ENCODE data around the gene OS9.

The OS9 gene

GRCh38 chr12:57749061-57749460, 55.1 kb downstream of the OS9 start:
- Mint-ChIP-seq H3K27ac (peak overlapping the region in 1 of 2 donors; percentile 31), H3K4me1 (peaks cover 85% of the 10 kb centered on the region), H3K9me3 (no peaks in the 10 kb centered on the region), H3K4me3 (no peak overlapping the region), H3K27me3 (no peaks in the 10 kb centered on the region)
- ATAC-seq (no peak), DNase-seq (no peak)

GRCh38 chr12:57750561-57751431, 56.9 kb downstream of the OS9 start:
- Mint-ChIP-seq H3K4me3 (peak overlapping the region; percentile 93 to 97), H3K27me3 (no peaks in the 10 kb centered on the region), H3K4me1 (peaks cover 77% of the 10 kb centered on the region), H3K9me3 (no peaks in the 10 kb centered on the region), H3K27ac (peak overlapping the region; percentile 97 to 98)
- ATAC-seq: no peak
- no peak for DNase-seq

- H3K27me3 Mint-ChIP-seq: no peaks in the 10 kb centered on the region
- peaks cover 75% of the 10 kb centered on the region for H3K4me1 Mint-ChIP-seq
- DNase-seq (no peak), ATAC-seq (no peak)
- no peaks in the 10 kb centered on the region for H3K9me3 Mint-ChIP-seq
- H3K27ac Mint-ChIP-seq: peak overlapping the region; percentile 97 to 98
- H3K4me3 Mint-ChIP-seq: peak overlapping the region; percentile 93 to 97
Observed at GRCh38 chr12:57751432-57751787, 57.5 kb downstream of the OS9 start.

GRCh38 chr12:57751788-57752667, 58.1 kb downstream of the OS9 start, which contains the start of gene CDK4:
Gene CDK4 (minus strand): TSS chr12:57752310. CDS start chr12:57751717, 593 bp downstream.
- ATAC-seq: peak; percentile 82
- H3K4me1 Mint-ChIP-seq: peaks cover 76% of the 10 kb centered on the region
- H3K9me3 Mint-ChIP-seq: no peaks in the 10 kb centered on the region

GRCh38 chr12:57752668-57753000, 58.7 kb downstream of the OS9 start:
- DNase-seq (no peak), ATAC-seq (no peak)
- Mint-ChIP-seq H3K27ac (peak overlapping the region; percentile 14 to 54), H3K9me3 (no peaks in the 10 kb centered on the region), H3K4me1 (peaks cover 72% of the 10 kb centered on the region), H3K4me3 (peak overlapping the region; percentile 93 to 97), H3K27me3 (no peaks in the 10 kb centered on the region)

More at GRCh38 chr12:57751788-57752667, 58.1 kb downstream of the OS9 start, which contains the start of gene CDK4:
- DNase-seq: peak; percentile 99 to 100
- no peaks in the 10 kb centered on the region for H3K27me3 Mint-ChIP-seq
- H3K27ac Mint-ChIP-seq: peak within 1 kb of the TSS; percentile 97 to 98
- H3K4me3 Mint-ChIP-seq: peak within 1 kb of the TSS; percentile 93 to 97

- H3K27ac Mint-ChIP-seq: peak overlapping the region in 1 of 2 donors; percentile 13
- H3K4me1 Mint-ChIP-seq: peaks cover 70% of the 10 kb centered on the region
- no peaks in the 10 kb centered on the region for H3K27me3 Mint-ChIP-seq
- DNase-seq (no peak), ATAC-seq (no peak)
- peak overlapping the region; percentile 77 for H3K4me3 Mint-ChIP-seq
- no peaks in the 10 kb centered on the region for H3K9me3 Mint-ChIP-seq
Observed at GRCh38 chr12:57753756-57754337, 59.9 kb downstream of the OS9 start.

GRCh38 chr12:57754411-57755193, 60.7 kb downstream of the OS9 start, which contains the start of gene MARCHF9:
Gene MARCHF9 (plus strand): TSS chr12:57755103. CDS start chr12:57755529, 426 bp downstream.
- Mint-ChIP-seq H3K9me3 (no peaks in the 10 kb centered on the region), H3K27me3 (no peaks in the 10 kb centered on the region), H3K4me1 (peaks cover 70% of the 10 kb centered on the region), H3K4me3 (peak within 1 kb of the TSS; percentile 92 to 93), H3K27ac (peak within 1 kb of the TSS in 1 of 2 donors; percentile 13)
- peak; percentile 50 for ATAC-seq
- DNase-seq: peak; percentile 67 to 81

- Mint-ChIP-seq H3K4me3 (peak overlapping the region; percentile 40 to 77), H3K4me1 (peaks cover 70% of the 10 kb centered on the region), H3K27ac (no peak overlapping the region), H3K9me3 (no peaks in the 10 kb centered on the region), H3K27me3 (no peaks in the 10 kb centered on the region)
- DNase-seq (no peak), ATAC-seq (no peak)
Observed at GRCh38 chr12:57755194-57755453, 61.2 kb downstream of the OS9 start.

GRCh38 chr12:57755454-57756372, 61.8 kb downstream of the OS9 start:
- Mint-ChIP-seq H3K4me3 (peak overlapping the region; percentile 92 to 93), H3K4me1 (peaks cover 64% of the 10 kb centered on the region), H3K27ac (peak overlapping the region; percentile 31 to 87), H3K27me3 (no peaks in the 10 kb centered on the region), H3K9me3 (no peaks in the 10 kb centered on the region)
- no peak for DNase-seq
- no peak for ATAC-seq

- Mint-ChIP-seq H3K4me1 (peaks cover 64% of the 10 kb centered on the region), H3K27ac (peak overlapping the region; percentile 87), H3K27me3 (no peaks in the 10 kb centered on the region), H3K9me3 (no peaks in the 10 kb centered on the region), H3K4me3 (peak overlapping the region; percentile 92 to 93)
- ATAC-seq (peak; percentile 44), DNase-seq (peak; percentile 75 to 76)
Observed at GRCh38 chr12:57756406-57757341, 62.7 kb downstream of the OS9 start.

- peaks cover 64% of the 10 kb centered on the region for H3K4me1 Mint-ChIP-seq
- no peaks in the 10 kb centered on the region for H3K9me3 Mint-ChIP-seq
- H3K4me3 Mint-ChIP-seq: no peak overlapping the region
- DNase-seq (no peak), ATAC-seq (no peak)
- no peak overlapping the region for H3K27ac Mint-ChIP-seq
- no peaks in the 10 kb centered on the region for H3K27me3 Mint-ChIP-seq
Observed at GRCh38 chr12:57757771-57758170, 63.8 kb downstream of the OS9 start.

- Mint-ChIP-seq H3K4me1 (peaks cover 59% of the 10 kb centered on the region), H3K27ac (no peak overlapping the region), H3K9me3 (no peaks in the 10 kb centered on the region), H3K27me3 (no peaks in the 10 kb centered on the region), H3K4me3 (no peak overlapping the region)
- ATAC-seq: no peak
- DNase-seq: no peak
Observed at GRCh38 chr12:57758552-57759359, 64.8 kb downstream of the OS9 start.

Data from stimulated activated naive CD8-positive, alpha-beta T cell treated with anti-CD3 and anti-CD28 coated beads, Interleukin-15, amount 100 ng/mL, for 72 hours (primary cell).